Superior temporal gyrus (tissue), 1 donor: ENCODE measurements around the gene GPR157.

ENCODE experiments used
- DNase-seq: peaks from one replicate; pipeline ENCODE4 v3.0.0-alpha.2; 2016; ENCODE audit errors: extremely low spot score

Gene GPR157

GRCh38 chr1:9087411-9088125 lies 41.3 kb downstream of the GPR157 start:
- no peak for DNase-seq

DNA sequence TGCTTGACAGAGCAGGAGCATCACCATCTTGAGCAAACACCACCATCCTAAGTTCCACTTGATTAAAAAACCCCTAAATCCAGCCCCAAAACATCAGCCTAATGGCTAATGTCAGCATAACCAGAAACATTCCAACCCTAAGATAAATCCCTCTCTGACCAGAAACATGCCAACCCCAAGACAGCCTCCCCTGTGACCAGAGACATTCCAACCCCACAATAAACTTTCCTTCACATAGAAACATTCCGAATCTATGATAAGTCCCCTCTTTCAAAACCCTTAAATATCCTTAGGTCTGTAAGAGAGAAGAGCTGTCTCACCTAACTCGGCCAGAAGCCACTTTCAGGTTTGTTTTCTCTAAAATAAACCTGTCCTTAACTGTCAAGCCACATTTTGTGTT lies 42.1 kb downstream of the GPR157 start:
- no peak for DNase-seq

DNA sequence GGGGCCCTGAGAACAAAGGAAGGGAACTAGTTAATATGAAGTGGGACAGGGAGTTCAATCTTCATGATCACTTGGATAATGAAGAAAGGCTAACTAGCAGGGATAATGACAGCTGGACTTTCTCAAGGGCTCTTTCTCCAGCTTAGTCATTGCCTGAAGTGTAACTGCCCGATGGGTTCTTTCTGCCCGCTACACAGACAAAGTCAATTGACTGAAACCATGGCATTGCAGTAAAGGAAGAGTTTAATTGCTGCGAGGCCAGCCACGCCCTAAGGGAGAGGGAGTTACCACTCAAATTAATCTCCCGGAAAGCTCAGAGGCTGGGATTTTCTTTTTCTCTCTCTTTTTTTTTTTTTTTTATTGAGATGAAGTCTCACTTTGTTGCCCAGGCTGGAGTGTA lies 42.9 kb downstream of the GPR157 start:
- DNase-seq, result no peak

GRCh38 chr1:9085306-9085940 lies 43.5 kb downstream of the GPR157 start:
- DNase-seq, result no peak

DNA sequence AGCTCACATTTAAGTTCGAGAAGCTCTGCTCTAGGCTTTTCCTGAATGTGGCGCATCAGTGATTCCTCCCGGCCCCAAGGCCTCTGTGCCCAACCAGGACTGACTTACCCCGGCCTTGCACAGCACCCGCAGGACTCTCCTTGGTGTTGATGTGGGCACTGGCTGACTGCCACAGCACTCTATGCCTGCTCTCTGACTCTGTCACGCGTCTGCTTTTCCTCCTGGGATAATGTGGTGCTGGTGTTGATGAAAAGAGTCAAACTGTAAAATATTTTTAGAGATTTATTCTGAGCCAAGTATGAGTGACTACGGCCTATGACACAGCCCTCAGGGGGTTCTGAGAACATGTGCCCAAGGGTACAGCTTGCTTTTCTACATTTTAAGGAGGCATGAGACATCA lies 44.0 kb downstream of the GPR157 start:
- DNase-seq, result no peak

DNA sequence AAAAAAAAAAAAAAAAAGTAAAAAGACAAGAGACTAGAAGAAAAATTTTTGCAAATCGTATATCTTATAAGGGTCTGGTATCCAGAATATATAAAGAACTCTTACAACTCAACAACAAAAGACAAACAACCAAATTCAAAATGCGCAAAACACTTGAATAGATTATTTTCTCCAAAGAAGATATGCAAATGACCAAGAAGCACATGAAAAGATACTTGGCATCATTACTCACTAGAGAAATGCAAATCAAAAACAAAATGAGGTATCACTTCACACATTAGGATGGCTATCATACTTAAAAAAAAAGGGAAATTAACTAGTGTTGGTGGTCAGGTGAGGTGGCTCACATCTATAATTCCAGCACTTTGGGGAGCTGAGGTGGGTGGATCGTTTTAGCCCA lies 47.4 kb downstream of the GPR157 start:
- DNase-seq, result no peak

DNA sequence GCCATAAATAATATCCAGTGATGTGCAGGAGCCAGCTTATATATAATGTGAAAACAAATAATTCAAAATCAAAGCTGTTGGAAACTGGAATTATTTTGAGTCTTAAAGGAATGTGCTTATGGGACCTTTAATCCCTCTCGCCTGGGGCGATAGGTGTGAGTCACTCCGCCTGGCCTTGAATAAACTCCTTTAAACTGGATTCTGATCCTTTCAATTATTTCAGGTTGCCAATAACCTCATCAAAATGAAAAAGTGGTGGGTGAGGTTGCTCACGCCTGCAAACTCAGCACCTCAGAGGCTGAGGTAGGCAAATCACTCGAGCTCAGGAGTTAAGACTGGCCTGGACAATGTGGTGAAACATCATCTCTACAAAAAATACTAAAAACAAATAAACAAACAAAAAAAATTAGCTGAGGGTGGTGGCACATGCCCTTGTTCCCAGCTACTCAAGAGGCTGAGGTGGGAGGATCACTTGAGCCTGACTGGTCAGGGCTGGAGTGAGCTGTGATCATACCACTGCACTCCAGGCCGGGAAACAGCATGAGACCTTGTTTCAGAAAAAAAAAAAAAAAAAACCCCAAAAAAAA lies 48.1 kb downstream of the GPR157 start:
- no peak for DNase-seq

- DNase-seq, result no peak
These were observed 48.8 kb downstream of the GPR157 start for GRCh38 chr1:9079988-9080704.

DNA sequence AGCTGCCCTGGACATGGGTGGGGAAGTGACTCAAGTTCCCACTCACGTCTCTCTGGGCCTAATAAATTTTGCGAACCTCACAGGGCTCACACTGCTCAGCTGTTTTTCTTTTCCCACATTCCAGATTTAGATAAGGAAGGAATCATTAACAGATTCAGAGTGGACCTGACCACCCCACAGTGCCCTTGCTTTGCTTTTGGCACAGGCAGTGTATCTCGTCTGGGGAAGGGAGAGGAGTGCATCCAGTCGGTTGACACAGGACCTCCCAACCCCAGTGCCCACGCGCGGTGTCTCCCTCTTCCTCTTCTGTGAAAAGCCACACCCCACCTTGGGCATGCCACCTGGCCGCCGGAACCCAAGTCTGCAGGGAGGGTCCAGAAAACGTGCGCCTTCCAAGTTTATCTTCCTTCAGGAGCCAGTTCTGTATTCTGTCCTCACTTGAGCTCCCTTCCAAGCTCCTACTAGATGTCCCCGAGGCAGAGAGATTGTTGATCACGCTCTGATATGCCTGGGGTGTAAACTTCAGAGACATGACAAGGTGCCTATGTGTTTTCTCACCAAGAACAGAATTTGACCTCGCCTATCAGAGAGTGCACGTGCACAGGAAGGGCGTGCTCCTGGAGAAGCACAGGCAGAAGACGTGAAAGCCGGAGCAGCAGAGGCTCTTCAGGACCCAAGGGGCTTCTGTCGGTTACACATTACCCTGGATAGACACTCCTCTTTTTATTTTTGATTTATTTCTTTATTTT lies 50.0 kb downstream of the GPR157 start:
- no peak for DNase-seq

GRCh38 chr1:9078015-9078751 lies 50.7 kb downstream of the GPR157 start:
- no peak for DNase-seq

DNA sequence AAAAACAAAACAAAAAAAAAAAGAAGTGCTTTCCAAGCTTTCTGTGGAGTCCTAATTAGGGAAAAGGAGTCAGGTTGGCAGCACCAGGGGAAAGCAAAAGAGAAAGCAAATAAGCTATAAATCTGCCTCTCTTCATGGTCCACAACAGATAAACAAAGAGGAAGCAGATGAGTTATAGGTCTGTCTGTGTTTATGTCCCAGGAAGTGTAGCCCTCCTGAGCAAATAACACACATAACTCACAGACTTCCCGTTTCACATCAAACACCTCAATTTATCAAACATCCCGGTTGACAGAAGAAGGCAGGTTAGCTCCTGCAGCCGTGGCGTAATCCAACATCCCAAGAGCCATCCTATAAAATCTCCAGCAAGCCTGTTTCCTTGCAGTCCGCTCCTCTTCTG lies 53.9 kb downstream of the GPR157 start:
- no peak for DNase-seq

- no peak for DNase-seq
These were observed 55.8 kb downstream of the GPR157 start for GRCh38 chr1:9073143-9073542.

DNA sequence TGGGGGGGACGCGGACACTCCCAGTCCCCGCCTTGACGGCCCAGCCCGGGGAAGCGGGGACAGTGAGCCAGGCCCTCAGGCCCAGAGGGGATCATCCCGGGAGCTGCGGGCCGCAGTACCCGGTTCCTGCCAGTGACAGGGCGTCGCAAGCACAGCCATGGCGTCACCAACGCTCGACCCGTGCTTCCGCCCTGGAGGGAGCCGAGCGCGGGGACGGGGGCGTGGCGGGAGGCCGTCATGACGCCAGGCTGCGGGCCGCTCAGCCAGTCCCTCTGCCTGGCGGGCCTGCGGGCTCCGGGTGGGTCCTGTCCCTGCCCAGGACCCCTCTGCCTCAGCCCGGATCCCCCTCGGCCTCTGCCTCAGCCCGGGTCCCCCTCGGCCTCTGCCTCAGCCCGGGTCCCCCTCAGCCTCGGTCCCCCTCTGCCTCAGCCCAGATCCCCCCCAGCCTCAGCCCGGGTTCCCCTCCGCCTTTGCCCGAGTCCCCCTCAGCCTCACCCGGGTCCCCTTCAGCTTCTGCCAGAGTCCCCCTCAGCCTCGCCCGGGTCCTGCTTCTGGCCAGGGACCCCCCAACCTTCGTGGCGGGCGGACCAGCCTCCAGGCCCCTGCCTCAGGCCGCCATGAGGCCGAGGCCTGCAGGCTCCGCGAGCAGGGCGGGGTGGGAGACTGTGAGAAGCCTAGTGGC lies 57.2 kb downstream of the GPR157 start:
- no peak for DNase-seq

DNA sequence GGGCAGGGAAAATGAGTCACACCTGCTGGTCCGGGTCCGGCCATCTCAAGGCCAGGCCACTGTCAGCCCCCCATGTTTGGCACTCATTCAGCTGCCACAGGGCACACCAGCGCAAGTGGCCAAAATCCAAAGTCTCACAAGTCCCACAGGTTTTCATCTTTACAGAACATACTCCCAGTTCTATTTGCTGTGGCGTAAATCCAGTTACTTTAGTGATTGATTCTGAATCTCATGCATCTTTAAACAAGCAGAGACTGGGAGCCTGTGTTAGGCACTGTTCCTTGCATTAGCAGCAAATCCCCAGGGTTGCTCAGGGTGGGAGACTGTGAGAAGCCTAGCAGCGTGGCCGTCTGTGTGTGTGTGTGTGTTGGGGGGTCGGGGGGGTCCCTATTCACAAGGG lies 58.4 kb downstream of the GPR157 start:
- DNase-seq, result no peak

GRCh38 chr1:9069326-9070100 lies 59.4 kb downstream of the GPR157 start, which contains the start of gene SLC2A5:
TSS of gene SLC2A5 (minus strand) at chr1:9069635. CDS start at chr1:9069536, 99 bp downstream.
- peak; percentile 47 for DNase-seq

DNA sequence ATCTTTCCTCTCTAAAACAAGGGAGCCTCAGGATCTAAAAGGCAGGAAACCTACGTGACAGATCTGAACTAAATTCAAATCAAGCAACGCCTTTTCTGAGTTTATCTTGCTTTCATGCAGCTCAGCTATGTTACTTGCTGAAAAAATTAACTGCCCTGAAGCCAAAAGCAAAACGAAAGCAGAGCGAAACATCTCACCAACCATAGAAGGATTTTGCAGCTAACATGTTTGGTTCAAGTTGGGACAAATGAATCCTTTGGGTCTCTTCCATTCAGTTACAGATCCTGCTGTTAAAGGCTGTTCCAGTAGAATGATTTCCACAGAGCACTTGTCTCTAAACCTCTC lies 59.9 kb downstream of the GPR157 start:
- DNase-seq, result no peak

DNA sequence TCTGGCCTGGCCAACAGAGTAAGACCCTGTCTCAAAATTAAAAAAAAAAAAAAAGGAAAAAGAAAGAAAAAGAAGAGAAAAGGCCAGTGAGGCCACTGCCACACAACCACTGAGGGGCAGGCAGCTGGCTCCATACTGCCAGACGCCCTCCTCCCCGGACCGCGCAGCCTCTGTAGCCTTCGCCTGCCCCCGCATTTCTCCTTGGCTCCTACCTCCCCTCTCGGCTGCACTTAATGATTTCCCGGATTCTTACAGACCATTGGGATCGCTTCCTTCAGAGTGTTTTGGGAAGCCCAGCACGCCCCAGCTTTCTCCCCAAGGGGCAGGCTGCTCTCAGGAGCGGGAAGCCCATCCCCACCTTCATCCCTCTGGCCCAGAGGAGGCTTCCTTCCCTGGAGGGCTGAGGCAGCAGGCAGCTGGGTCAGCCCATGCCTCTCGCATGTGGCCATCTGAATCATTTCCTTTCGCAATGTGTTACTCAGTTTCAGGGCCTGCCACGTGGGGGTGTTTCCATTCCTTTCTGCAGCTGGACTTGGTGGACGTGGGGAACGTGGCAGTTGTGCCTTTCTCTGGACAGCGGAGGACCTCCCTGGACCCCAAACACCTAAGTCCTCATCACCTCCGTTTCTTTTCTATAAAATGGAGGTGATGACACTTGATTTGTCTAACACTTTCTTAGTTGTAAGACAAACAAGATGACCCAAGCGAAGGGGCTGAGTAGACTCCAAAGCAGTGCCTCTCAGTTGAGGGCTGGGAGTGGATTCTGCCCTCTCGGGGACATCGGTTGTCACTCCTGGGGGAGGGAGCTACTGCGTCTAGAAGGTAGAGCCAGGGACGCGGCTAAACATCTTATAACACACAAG lies 61.7 kb downstream of the GPR157 start:
- no peak for DNase-seq

GRCh38 chr1:9065213-9065751 lies 63.6 kb downstream of the GPR157 start:
- no peak for DNase-seq

DNA sequence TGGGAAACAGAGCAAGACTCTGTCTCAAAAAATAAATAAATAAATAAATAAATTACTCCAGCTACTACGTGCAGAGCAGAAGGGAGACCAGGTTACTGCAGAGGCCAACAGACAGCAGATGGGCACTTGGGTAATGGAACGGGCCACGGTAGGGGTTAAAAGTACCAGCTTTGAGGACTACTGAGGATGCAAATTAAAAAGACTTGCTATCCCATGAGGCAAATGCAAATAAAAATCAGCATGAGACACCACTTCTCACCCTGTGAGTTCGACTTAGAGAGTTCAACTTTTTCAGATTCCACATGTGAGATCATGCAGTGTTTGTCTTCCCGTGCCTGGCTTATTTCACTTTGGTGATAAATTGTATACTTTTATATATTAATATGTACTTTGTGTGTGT lies 66.1 kb downstream of the GPR157 start:
- no peak for DNase-seq
